ENCODE data around the gene AVPR2. TPM values are rescaled to one million over a fixed set of nuclear protein-coding genes. Genes with fewer than 3 reads are reported as not detected.

The AVPR2 gene
- polyA plus RNA-seq, 3 donors: 1.4 to 2.4 (median 1.7) TPM

DNA sequence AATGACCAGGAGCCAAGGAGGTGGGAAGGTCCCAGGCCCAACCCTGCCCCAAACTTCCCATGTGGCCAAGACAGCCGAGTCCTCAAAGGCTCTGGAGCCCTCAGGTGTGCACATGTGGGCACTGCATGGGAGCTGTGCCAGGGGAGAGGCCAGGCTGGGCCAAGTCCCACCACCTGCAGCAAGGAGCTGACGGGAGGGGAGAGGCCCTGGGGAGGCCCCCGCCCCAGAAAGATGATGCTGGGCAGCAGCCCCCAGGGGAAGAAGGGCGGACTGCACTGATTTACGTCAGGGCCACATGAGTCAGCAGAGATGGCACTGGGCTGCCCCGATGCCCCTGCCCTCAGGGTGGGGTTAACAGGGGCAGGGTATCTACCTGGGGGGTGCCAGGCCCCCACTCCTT is 19.9 kb upstream of the AVPR2 start:
- no peak for DNase-seq (ENCODE audit: low read depth in 3 of 3, low spot score in 2 of 3)

DNA sequence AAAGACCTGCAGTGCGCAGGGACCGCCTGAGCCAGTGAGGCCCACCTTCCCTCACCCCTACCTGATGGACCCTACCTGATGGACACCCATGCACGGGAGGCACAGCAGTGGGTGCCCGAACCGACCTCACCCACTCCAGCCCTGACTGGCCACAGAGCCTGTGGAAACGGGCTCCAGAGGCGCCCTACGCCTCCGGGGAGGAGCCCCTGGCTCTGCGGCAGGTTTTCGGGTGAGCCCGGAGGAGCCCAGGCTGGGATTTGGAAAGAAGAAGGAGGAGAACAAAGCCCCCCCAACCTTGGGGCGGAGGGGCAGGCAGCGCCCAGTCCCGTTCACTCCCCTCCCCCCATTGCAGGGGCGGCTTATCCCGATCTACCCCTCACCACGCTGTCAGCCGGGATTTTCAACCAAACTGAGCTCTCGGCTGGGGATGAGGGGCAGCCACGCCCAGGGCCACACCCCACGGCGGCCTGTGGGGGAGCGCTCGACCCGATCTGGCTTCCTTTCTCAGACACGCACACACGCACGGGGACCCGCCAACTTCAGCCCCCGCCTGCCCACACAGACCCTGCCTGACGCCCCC is 19.2 kb upstream of the AVPR2 start:
- DNase-seq (ENCODE audit: low read depth in 3 of 3, low spot score in 2 of 3): no peak

DNA sequence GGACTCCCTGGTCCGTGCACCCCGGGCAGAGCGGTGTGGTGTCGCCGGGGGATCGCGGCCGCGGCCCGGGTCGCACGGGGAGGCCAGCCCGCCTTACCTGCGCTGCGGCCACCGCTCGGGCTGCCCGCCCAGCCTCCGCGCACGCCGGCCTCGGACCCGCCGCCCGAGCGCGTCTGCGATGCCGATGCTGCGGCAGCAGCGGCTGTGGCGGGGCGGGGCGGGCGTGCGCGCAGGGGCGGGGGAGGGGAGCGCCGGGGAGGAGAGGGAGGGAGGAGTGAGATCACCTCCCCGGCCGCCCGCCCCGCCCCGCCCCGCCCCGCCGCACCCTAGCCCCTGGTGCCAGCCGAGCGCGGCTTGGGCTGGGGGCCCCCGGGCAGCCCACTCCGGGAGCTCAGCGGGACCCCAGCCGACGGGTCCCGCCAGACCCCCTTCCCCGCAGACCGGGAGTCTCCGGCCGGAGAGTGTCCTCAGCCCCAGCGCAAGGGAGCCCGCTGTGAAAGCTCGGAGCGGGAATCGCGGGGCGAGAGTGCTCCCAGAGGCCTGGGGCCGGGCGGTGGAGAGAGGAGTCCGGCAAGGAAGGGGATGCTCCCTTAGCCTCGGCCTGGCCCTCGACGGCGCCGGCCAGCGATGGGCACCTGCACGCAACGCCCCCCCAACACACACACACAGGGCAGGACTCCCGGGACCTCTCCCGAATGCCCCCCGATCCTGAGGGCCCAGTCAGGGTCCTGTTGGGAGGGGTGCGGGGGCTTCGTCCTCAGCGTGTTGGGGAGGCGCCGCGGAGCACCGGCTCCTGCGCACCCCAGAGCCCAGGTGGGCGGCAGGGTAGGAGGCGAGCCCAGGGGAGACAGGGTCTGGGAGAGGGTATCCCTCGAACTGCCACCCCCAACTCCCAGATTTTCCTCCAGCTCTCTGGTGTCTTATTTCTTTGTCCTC is 18.2 kb upstream of the AVPR2 start, which contains the start of gene L1CAM:
L1CAM (minus strand) TSS at position 206 of the 936 bp plus-strand sequence. CDS start 10,337 bp downstream, outside the sequence.
- no peak for DNase-seq (ENCODE audit: low read depth in 3 of 3, low spot score in 2 of 3)

DNA sequence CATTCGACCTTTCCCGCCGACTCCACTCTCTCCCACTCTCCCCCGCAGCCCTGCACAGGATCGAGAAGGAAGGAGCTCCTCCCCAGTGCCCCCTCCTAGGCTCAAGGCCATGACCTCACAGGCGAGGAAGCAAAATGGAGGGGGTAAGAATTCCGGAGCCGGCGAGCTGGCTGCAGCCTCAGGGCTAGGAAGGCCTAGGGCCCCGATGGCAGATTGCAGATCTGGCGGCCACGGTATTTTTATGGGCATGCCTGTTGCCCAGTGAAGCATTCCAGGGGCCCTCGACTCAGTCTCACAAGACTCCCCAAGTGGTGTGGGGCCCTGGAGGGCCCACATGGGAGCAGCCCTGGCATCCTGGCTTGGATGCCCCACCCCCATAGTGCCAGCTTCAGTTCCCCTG is 17.6 kb upstream of the AVPR2 start:
- no peak for DNase-seq (ENCODE audit: low read depth in 3 of 3, low spot score in 2 of 3)

DNA sequence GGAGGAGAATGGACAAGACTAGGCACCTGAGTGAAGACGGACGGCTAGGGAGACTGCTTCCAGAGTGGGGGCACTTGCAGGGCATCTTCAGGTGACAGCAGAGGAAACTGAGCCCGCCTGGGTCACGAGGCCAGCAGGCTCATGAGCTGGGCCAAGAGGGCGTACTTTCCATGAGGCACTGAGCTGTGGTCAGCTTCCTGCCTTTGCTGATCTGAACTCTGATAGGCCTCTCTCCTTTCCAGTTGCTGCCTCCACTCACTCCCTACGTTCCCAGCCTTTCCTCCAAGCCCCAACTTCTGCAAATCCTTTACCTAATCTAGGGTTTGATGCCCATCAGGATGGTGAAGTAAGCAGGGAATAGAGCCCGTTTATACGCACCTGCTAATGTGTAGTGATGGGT is 17.1 kb upstream of the AVPR2 start:
- no peak for DNase-seq (ENCODE audit: low read depth in 3 of 3, low spot score in 2 of 3)

DNA sequence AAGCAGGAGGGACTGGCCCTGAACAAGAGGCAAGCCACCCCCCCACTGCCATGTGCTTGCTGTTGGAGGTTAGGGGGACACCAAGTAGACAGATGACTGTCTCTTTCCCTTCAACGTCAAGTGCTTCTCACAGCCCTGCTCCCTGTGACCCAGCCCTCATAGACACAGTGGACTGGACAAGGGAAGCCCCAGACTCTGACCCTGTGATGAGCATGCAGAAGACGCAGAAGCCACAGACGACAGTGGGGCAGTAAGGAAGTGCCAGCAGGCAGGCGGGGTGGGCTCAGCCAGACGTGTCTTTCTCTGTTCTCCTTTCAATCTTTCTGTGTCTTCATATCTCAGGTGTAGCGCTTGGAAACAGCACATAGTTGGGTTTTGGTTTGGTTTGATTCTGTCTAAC is 16.1 kb upstream of the AVPR2 start:
- DNase-seq (ENCODE audit: low read depth in 3 of 3, low spot score in 2 of 3): no peak

DNA sequence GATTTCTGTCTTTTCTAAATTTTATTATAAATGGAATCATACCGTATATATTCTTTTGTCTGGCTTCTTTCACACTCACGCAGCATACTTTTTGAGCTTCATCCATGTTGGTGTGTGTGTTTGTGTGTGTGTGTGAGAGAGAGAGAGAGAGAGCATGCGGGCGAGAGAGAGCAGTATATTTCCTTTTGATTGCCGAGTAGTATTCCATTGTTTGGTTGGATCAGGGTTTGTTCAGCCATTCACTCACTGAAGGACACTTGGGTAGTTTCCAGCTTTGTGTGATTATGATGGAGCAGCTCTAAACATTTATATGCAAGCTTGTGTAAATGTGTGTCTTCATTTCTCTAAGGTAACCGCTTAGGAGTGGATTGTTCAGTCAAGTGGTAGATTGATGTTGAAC is 15.3 kb upstream of the AVPR2 start:
- DNase-seq (ENCODE audit: low read depth in 3 of 3, low spot score in 2 of 3): no peak

DNA sequence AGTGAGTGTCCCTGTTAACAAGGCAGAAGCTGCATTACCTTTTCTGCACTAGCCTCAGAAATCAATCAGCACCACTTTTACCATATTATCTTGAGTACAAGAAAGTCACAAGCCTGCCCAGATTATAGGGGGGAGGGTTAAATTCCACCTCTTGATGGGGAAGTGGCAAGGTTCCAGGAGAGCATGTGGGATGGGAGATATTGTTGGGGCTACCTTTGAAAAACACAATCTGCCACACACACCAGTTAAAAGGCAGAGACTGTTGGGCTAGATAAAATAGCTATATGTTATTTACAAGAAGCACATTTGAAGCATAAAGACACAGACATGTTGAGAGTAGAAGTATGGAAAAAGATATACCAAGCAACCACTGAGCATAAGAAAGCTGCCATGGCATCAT is 6.6 kb upstream of the AVPR2 start:
- no peak for DNase-seq (ENCODE audit: low read depth in 3 of 3, low spot score in 2 of 3)

DNA sequence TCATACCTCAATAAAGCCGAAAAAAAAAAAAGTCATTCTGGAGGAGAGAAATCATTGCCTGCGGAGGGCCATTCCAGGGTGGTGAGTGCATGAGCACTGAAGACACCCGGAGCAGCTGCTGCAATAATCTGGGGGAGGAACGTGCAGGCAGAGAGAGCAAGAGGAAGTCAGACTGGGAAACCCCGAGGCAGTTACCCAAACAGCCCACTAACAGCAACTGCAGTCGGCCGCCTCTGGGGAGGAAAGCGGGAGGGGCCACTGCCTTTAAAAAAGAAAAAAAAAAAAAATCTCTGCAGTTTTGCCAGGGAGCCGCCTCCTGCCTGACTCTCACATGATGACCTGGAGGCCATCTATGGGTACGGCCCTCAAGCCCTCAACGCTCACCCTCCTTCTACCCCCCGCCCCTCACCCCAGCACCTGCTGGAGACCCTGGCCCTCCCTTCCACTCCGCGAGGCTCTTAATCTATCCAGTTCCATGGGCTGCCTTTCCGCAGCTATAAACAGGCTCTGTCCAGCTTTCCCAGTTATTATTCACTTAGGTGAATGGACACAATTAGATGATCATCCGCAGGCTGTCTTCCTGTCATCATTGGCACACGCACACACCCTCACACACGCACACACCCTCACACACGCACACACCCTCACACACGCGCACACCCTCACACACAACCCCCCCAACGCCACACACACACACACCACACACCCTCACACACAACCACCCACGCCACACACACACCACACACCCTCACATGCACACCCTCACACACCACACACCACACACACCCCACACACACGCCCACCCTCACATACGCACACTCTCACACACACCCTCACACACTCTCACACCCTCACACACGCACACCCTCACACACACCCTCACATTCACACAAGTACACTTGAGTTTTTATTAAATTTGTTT is 3.4 kb upstream of the AVPR2 start:
- DNase-seq (ENCODE audit: low read depth in 3 of 3, low spot score in 2 of 3): no peak

DNA sequence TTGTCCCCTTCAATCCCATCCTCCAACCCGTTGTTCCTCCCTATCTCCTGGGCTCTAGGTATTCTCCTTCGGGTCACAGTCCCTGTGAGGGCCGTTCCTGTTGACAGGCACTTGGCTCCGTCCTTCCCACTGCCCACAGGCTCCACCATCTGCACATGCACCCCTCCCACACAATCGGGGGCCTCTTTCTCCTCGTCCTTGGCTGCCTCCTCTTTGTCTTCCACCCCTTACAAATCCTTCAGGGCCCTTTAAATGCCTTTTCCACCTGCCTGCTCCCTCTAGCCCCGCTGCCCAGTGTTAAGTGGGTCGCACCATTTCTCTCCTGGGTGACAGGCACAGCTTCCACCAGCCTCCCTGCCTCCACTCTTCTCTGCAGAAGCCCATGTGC is 2.7 kb upstream of the AVPR2 start:
- DNase-seq (ENCODE audit: low read depth in 3 of 3, low spot score in 2 of 3): no peak

DNA sequence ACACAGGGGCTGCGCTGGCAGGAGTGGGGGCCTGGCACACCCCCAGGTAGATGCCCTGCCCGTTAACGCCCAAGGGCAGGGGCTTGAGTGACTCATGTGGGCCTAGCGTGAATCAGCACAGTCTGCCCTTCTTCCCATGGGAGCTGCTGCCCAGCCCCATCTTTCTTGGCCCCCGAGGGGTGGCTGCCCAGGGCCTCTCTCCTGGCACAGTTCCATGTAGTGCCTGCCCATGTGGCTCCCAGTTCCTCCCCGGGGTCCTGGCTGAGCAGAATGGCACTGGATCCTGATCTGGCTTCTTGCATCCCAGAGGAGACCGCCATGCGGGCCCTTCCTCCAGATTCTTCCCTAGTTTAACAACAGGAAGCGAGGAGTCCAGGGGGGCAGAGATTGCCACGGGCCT is 2.1 kb upstream of the AVPR2 start:
- DNase-seq (ENCODE audit: low read depth in 3 of 3, low spot score in 2 of 3): no peak

DNA sequence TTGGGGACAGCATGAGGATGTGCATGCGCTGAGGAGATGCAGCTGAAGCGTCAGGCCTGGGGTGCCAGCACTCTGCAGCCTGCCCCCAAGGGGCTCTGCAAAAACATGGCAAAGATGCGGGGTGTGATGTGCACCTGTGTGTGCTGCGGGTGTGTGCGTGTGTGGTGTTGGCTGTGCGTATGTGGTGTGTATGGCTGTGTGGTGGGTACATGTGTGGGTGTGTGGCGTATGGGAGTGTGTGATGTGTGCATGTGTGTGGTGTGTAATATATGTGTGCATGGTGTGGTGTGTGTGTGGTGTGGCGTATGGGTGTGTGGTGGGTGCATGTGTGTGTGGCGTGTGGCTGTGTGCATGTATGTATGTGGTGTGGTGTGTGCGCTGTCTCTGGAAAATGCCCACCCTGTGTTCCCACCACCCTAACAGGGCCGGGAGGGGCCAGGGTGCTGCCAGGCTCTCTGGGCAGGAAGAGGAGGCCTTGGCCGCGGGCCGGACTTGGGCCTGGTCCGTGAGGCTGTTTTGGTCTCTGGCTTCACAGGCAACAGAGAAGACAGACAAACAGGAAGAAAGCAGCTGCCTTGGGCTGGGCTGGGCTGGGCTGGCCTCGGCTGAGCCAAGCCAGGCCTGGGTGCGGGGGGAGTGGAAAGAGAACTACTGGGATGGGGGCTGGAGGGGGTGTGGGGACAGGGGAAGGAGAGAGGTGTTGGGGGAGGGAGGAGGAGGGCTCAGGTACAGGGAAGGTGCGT is 1.1 kb upstream of the AVPR2 start:
- DNase-seq (ENCODE audit: low read depth in 3 of 3, low spot score in 2 of 3): no peak

DNA sequence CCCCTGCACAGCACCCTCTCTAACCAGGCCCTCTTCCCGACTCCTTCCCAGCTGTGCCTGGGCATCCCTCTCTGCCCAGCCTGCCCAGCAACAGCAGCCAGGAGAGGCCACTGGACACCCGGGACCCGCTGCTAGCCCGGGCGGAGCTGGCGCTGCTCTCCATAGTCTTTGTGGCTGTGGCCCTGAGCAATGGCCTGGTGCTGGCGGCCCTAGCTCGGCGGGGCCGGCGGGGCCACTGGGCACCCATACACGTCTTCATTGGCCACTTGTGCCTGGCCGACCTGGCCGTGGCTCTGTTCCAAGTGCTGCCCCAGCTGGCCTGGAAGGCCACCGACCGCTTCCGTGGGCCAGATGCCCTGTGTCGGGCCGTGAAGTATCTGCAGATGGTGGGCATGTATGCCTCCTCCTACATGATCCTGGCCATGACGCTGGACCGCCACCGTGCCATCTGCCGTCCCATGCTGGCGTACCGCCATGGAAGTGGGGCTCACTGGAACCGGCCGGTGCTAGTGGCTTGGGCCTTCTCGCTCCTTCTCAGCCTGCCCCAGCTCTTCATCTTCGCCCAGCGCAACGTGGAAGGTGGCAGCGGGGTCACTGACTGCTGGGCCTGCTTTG is 1.1 kb downstream of the AVPR2 start:
- no peak for DNase-seq (ENCODE audit: low read depth in 3 of 3, low spot score in 2 of 3)

DNA sequence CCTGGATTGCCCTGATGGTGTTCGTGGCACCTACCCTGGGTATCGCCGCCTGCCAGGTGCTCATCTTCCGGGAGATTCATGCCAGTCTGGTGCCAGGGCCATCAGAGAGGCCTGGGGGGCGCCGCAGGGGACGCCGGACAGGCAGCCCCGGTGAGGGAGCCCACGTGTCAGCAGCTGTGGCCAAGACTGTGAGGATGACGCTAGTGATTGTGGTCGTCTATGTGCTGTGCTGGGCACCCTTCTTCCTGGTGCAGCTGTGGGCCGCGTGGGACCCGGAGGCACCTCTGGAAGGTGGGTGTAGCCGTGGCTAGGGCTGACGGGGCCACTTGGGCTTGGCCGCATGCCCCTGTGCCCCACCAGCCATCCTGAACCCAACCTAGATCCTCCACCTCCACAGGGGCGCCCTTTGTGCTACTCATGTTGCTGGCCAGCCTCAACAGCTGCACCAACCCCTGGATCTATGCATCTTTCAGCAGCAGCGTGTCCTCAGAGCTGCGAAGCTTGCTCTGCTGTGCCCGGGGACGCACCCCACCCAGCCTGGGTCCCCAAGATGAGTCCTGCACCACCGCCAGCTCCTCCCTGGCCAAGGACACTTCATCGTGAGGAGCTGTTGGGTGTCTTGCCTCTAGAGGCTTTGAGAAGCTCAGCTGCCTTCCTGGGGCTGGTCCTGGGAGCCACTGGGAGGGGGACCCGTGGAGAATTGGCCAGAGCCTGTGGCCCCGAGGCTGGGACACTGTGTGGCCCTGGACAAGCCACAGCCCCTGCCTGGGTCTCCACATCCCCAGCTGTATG is 1.8 kb downstream of the AVPR2 start:
- DNase-seq (ENCODE audit: low read depth in 3 of 3, low spot score in 2 of 3): no peak

DNA sequence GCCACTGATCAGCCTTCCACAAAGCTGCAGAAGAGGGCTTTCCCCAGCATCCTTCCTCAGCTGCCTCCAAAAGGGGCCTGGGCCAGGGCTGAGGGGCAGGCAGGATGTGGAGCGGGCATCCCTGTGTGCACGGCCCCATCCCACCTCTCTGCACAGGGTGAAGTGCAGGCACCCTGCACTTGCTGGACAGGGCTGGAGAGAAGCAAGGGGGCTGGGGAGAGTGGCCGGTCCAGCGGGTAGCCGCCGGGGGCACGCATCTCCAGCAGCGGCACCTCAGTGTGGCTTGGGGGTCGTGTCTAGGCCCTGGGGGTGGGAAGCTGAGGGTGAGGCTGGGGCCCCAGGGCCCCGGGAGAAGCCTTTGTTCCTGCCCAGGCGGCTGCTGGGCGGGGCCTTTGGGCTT is 3.0 kb downstream of the AVPR2 start:
- no peak for DNase-seq (ENCODE audit: low read depth in 3 of 3, low spot score in 2 of 3)

DNA sequence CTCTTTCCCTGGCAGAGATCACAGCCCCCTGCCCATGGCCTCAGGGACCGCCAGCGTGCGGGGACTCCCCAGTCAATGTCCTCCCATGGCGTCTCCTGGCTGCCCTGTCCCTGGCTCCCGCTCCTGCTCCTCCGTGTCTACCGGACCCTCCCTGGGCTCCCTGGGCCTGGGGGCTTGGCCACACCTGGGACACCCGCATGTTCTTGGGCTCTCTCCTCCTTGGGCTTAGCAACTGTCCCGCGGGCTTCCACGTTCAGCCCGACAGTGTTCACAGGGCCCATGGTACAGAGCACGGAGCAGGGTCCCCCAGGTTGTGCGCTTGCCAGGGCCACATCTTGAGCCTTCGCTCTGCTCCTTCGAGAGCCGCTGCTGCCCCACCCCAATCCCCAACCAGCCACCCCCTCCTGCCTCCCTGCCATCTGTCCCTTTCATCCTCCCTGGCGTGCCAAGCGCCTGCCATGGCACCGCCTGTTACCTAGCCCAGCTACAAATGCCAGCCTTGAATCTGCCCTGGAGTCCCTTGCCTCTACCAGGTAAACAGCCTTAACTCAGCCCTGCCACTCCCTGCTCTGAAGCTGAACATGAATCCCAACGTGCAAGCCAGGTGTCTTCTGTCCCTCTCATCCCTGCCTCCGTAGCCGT is 3.9 kb downstream of the AVPR2 start:
- no peak for DNase-seq (ENCODE audit: low read depth in 3 of 3, low spot score in 2 of 3)

DNA sequence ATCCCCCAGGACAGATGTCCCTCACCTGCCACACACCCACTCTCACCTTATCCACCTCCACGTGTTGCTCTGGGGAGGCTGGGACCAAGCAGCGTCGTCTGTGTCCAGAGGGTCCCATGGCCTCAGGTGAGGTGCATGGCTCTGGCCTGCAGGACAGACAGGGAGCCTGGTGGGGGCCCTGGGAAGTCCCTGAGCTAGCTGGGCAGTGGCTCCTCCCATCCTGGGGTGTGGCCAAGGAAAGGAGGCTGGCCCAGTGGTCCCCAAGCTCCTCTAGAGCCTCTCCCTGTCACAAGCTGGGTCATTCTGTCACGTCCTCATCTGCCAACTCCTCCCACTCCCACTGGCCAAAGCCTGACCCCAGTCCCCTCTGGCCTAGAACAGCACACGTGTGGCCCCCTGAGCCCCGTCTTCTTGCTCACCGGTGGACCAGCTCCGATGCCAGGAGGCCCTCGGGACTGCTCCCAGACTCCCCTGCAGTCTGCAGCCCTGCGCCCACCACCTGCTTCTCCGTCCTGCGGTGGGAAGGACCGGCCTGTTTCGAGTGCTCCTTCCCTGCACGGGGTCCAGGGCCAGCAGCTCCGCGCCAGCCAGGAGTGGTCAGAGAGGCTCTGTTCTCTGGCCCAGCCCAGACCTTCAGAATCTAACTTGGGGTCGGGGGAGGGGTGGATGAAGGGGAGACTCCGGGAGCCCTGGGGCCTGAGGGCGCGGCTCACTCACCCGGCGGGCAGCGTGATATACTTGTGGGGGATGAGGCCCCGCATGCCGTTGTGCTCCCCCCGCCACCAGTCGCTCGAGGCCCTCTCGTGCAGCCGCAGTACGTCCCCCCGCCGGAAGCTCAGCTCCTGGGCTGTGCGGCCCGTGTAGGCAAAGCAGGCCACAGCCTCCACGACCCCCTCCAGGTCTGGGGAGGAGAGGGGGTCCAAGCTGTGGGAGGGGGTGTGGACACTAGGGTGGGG is 4.8 kb downstream of the AVPR2 start:
- no peak for DNase-seq (ENCODE audit: low read depth in 3 of 3, low spot score in 2 of 3)

DNA sequence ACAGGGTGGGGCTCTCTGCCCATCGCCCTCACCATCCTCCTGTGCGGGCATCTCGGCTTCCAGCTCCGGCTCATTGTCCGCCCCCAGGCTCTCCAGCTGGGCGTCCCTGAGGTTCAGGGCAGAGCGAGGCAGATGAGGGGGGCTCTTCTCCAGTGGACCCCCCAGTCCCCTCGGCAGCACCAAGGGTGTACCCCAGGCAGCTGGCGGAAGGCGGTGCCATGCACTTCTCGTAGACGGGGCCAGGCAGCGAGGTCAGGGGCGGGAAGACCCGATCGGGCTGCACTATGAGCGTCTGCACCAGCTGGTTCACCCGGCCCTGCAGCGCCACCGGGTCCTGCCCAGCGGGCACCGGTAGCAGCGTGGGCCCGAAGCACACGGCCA is 5.5 kb downstream of the AVPR2 start:
- no peak for DNase-seq (ENCODE audit: low read depth in 3 of 3, low spot score in 2 of 3)

Data from right renal cortex interstitium (tissue), 3 donors.